Transverse colon (tissue), 4 donors: ENCODE data around the gene LRRC14B. TPM values are rescaled to one million over a fixed set of nuclear protein-coding genes. Genes with fewer than 3 reads are reported as not detected.
"Not testable (repeated sequence)": the region's sequence is repeated elsewhere in the genome, so short reads cannot be mapped to it uniquely, and the experiment has no call there.

Experiments
- DNase-seq: peaks from one replicate; pipeline ENCODE4 v3.0.0-alpha.2; 2019
- H3K27ac ChIP-seq, 4 donors: fragments of 200-600 bp; sonication (generic); 2 replicates each; pipeline ENCODE4 v1.5.1; 2016 to 2018; ENCODE audit warnings: inconsistent platforms in 4 of 4
- H3K27me3 ChIP-seq: fragments of 200-600 bp; sonication (generic); 2 replicates; pipeline ENCODE4 v1.5.1; 2017; ENCODE audit warnings: inconsistent platforms
- H3K36me3 ChIP-seq, 4 donors: fragments of 200-600 bp; sonication (generic); 2 replicates each; pipeline ENCODE4 v1.5.1; 2017 to 2019; ENCODE audit warnings: inconsistent platforms in 4 of 4
- H3K4me1 ChIP-seq, 4 donors: fragments of 200-600 bp; sonication (generic); 2 replicates each; pipeline ENCODE4 v1.5.1; 2017 to 2020; ENCODE audit warnings: inconsistent platforms in 4 of 4
- H3K4me3 ChIP-seq, 4 donors: fragments of 200-600 bp; sonication (generic); 1 replicate in 1 of 4; 2 replicates in 3 of 4; pipeline versions ENCODE4 v1.5.1 to v1.6.1; 2017 to 2019; ENCODE audit warnings: inconsistent platforms in 4 of 4
- H3K9me3 ChIP-seq, 2 donors: fragments of 200-600 bp; sonication (generic); 2 replicates each; pipeline ENCODE4 v1.5.1; 2017 to 2019; ENCODE audit warnings: inconsistent platforms in 2 of 2
- CTCF ChIP-seq, 5 experiments: fragments of 200-600 bp in 3 of 5; fragments of 450-650 bp in 2 of 5; sonication (generic) in 3 of 5; IDR thresholded peaks; 1 replicate in 2 of 5; 2 replicates in 3 of 5; pipeline ENCODE4 v1.5.1; 2016 to 2017; ENCODE audit warnings: antibody characterized with exemption in 5 of 5, inconsistent platforms in 3 of 5, mild to moderate bottlenecking in 2 of 5, moderate library complexity in 1 of 5
- EP300 ChIP-seq: sonication (generic); formaldehyde crosslinking; IDR thresholded peaks from one replicate; pipeline ENCODE4 v1.6.1; 2017; ENCODE audit warnings: antibody characterized with exemption, low read depth
- POLR2A ChIP-seq: fragments of 450-650 bp; IDR thresholded peaks from one replicate; pipeline ENCODE4 v1.6.1; 2016; ENCODE audit warnings: antibody characterized with exemption, mild to moderate bottlenecking, moderate library complexity
- POLR2AphosphoS5 ChIP-seq, 3 donors: sonication (generic); formaldehyde crosslinking; IDR thresholded peaks; one replicate each; pipeline ENCODE4 v1.6.1; 2016; ENCODE audit warnings: antibody characterized with exemption in 3 of 3
- WGBS, 2 donors: methylation state at CpG; one replicate each; pipeline ENCODE4 v1.1.5; 2018; ENCODE audit warnings: low coverage in 1 of 2; 5-methylcytosine and 5-hydroxymethylcytosine counted together
- in situ Hi-C, 4 donors: fragments of 200-750 bp; cut with MboI; loops; one replicate each; pipeline versions ENCODE4 v1.15.0 to v1.15.1; 2017; ENCODE audit warnings: low sequenced_read_pairs in 3 of 4, low pct_ligation_motif_present in 1 of 4, low pct_unique_long_range_greater_than_20kb in 1 of 4
- intact Hi-C: fragments of 100-400 bp; cut with DNase I; formaldehyde crosslinking; loops from one replicate; pipeline ENCODE4 v1.15.1; 2023; ENCODE audit warnings: low total_unique reads
- total RNA-seq, 4 donors: library from RNA; depleted of rRNA; stranded (reverse); fragments of >200 nt; gene quantifications; one replicate each; pipeline ENCODE4 v1.1.0, GENCODE V29; 2016

The LRRC14B gene
- total RNA-seq, 4 donors from 2014 or later = not detected

GRCh38 chr5:194603-195209 lies 3.4 kb downstream of the LRRC14B start:
- TF ChIP-seq POLR2A = no peak
- no peak for TF ChIP-seq EP300
- no peak for TF ChIP-seq POLR2AphosphoS5 (IDR thresholded peaks at IDR 0.05)
- no peak for TF ChIP-seq CTCF (IDR thresholded peaks at IDR 0.05)
- Histone ChIP-seq H3K4me3 (no peak overlapping the region), H3K4me1 (peaks cover 0 to 8% (median 6%) of the 10 kb centered on the region in 4 donors), H3K36me3 (no peaks in the 10 kb centered on the region), H3K9me3 (no peaks in the 10 kb centered on the region), H3K27me3 (peaks cover 24% of the 10 kb centered on the region), H3K27ac (no peak overlapping the region)
- intact Hi-C loops (no loop called here), in situ Hi-C loops (no loop called here)
- no peak for DNase-seq
- 70 to 94% methylated on average over 2 to 36 of the region's 36 CpGs for WGBS, 2 donors

GRCh38 chr5:195401-196160 lies 4.3 kb downstream of the LRRC14B start:
- Histone ChIP-seq H3K4me3 (no peak overlapping the region), H3K27ac (no peak overlapping the region), H3K4me1 (peaks cover 0 to 8% (median 6%) of the 10 kb centered on the region in 4 donors), H3K9me3 (no peaks in the 10 kb centered on the region), H3K27me3 (peaks cover 22% of the 10 kb centered on the region), H3K36me3 (no peaks in the 10 kb centered on the region)
- TF ChIP-seq POLR2A = no peak
- no peak for TF ChIP-seq EP300
- TF ChIP-seq CTCF (IDR thresholded peaks at IDR 0.05) = no peak
- no peak for TF ChIP-seq POLR2AphosphoS5 (IDR thresholded peaks at IDR 0.05)
- intact Hi-C loops (no loop called here), in situ Hi-C loops (no loop called here)
- WGBS, 2 donors = 78 to 79% methylated on average over 14 to 33 of the region's 33 CpGs
- no peak for DNase-seq

- Histone ChIP-seq H3K36me3 (no peaks in the 10 kb centered on the region), H3K27me3 (peaks cover 15% of the 10 kb centered on the region), H3K27ac (no peak overlapping the region), H3K4me1 (peaks cover 0 to 5% (median 4%) of the 10 kb centered on the region in 4 donors), H3K9me3 (no peaks in the 10 kb centered on the region), H3K4me3 (no peak overlapping the region)
- TF ChIP-seq CTCF (IDR thresholded peaks at IDR 0.05) = no peak
- no peak for TF ChIP-seq POLR2AphosphoS5 (IDR thresholded peaks at IDR 0.05)
- no peak for TF ChIP-seq POLR2A
- DNase-seq = no peak
- intact Hi-C loops (no loop called here), in situ Hi-C loops (no loop called here)
- whole genome bisulfite sequencing, 2 donors = 82% methylated on average over 4 of the region's 10 CpGs; no CpG with 5 or more reads in 1 of the 2 donors
Observed at GRCh38 chr5:196350-196749, 5.1 kb downstream of the LRRC14B start.

GRCh38 chr5:197031-197430 lies 5.7 kb downstream of the LRRC14B start:
- intact Hi-C loops, DNase-seq, H3K36me3 ChIP-seq, H3K9me3 ChIP-seq, in situ Hi-C loops, H3K27me3 ChIP-seq, H3K4me1 ChIP-seq, H3K27ac ChIP-seq, H3K4me3 ChIP-seq: not testable (repeated sequence)
- peak in 1 of 5 experiments; percentile 10 for TF ChIP-seq CTCF (IDR thresholded peaks at IDR 0.05)
- WGBS, 2 donors = 44 to 48% methylated on average over 14 to 18 of the region's 18 CpGs
